Measurements from ENCODE around the gene FAM13A. TPM values are rescaled to one million over a fixed set of nuclear protein-coding genes. Genes with fewer than 3 reads are reported as not detected.

FAM13A gene
- total RNA-seq, 1 donor from 2014 or later, result 13.2 TPM

- intact Hi-C loops (cut with DNase I), result no loop called here
- Histone ChIP-seq H3K27me3 (no peaks in the 10 kb centered on the region), H3K4me1 (no peaks in the 10 kb centered on the region), H3K27ac (no peak overlapping the region), H3K9me3 (no peaks in the 10 kb centered on the region), H3K4me3 (no peak overlapping the region), H3K36me3 (no peaks in the 10 kb centered on the region)
- no peak for TF ChIP-seq CTCF (IDR thresholded peaks at IDR 0.05)
- DNase-seq (ENCODE audit: low spot score in 2 of 2), result no peak
Observed at GRCh38 chr4:89099034-89099433, 42.0 kb upstream of the FAM13A start.

GRCh38 chr4:89078300-89078699 lies 21.3 kb upstream of the FAM13A start:
- intact Hi-C loops (cut with DNase I), result no loop called here
- H3K27ac ChIP-seq, result no peak overlapping the region
- no peaks in the 10 kb centered on the region for H3K4me1 ChIP-seq
- peaks cover 0 to 17% of the 10 kb centered on the region in 2 donors for H3K9me3 ChIP-seq
- DNase-seq (ENCODE audit: low spot score in 2 of 2), result no peak
- TF ChIP-seq CTCF (IDR thresholded peaks at IDR 0.05), result no peak
- H3K4me3 ChIP-seq, result no peak overlapping the region
- H3K27me3 ChIP-seq, result no peaks in the 10 kb centered on the region
- no peaks in the 10 kb centered on the region for H3K36me3 ChIP-seq

GRCh38 chr4:89077761-89078160 lies 20.8 kb upstream of the FAM13A start:
- Histone ChIP-seq H3K4me3 (no peak overlapping the region), H3K27ac (no peak overlapping the region), H3K27me3 (no peaks in the 10 kb centered on the region), H3K4me1 (no peaks in the 10 kb centered on the region), H3K9me3 (peaks cover 0 to 17% of the 10 kb centered on the region in 2 donors), H3K36me3 (no peaks in the 10 kb centered on the region)
- intact Hi-C loops (cut with DNase I), result no loop called here
- DNase-seq (ENCODE audit: low spot score in 2 of 2), result no peak
- TF ChIP-seq CTCF (IDR thresholded peaks at IDR 0.05), result no peak

GRCh38 chr4:89072921-89073320 lies 15.9 kb upstream of the FAM13A start:
- Histone ChIP-seq H3K27me3 (no peaks in the 10 kb centered on the region), H3K27ac (no peak overlapping the region), H3K36me3 (no peaks in the 10 kb centered on the region), H3K9me3 (peaks cover 0 to 4% of the 10 kb centered on the region in 2 donors), H3K4me1 (no peaks in the 10 kb centered on the region), H3K4me3 (no peak overlapping the region)
- TF ChIP-seq CTCF (IDR thresholded peaks at IDR 0.05), result no peak
- intact Hi-C loops (cut with DNase I), result no loop called here
- no peak for DNase-seq (ENCODE audit: low spot score in 2 of 2)

- H3K9me3 ChIP-seq, result no peaks in the 10 kb centered on the region
- no peak for DNase-seq (ENCODE audit: low spot score in 2 of 2)
- H3K36me3 ChIP-seq, result no peaks in the 10 kb centered on the region
- no peaks in the 10 kb centered on the region for H3K27me3 ChIP-seq
- no peaks in the 10 kb centered on the region for H3K4me1 ChIP-seq
- no peak overlapping the region for H3K27ac ChIP-seq
- no peak overlapping the region for H3K4me3 ChIP-seq
- no peak for TF ChIP-seq CTCF (IDR thresholded peaks at IDR 0.05)
- intact Hi-C loops (cut with DNase I), result no loop called here
Observed at GRCh38 chr4:89071311-89071710, 14.3 kb upstream of the FAM13A start.

- intact Hi-C loops (cut with DNase I), result no loop called here
- H3K27me3 ChIP-seq, result no peaks in the 10 kb centered on the region
- no peaks in the 10 kb centered on the region for H3K36me3 ChIP-seq
- no peak for TF ChIP-seq CTCF (IDR thresholded peaks at IDR 0.05)
- H3K27ac ChIP-seq, result no peak overlapping the region
- no peaks in the 10 kb centered on the region for H3K9me3 ChIP-seq
- H3K4me1 ChIP-seq, result no peaks in the 10 kb centered on the region
- no peak for DNase-seq (ENCODE audit: low spot score in 2 of 2)
- no peak overlapping the region for H3K4me3 ChIP-seq
Observed at GRCh38 chr4:89070041-89070440, 13.1 kb upstream of the FAM13A start.

Measured in ascending aorta (tissue), 2 donors.